H1 (cell line): ENCODE data around the gene ANKRD62. TPM values are rescaled to one million over a fixed set of nuclear protein-coding genes. Genes with fewer than 3 reads are reported as not detected.

Experiments
- CTCF ChIA-PET: fragments of 300-600 bp; sonication (Branson Sonifier 250); formaldehyde crosslinking; loops from one replicate; lab custom pipeline; 2021; ENCODE audit not compliant: partially characterized antibody; lab: Charles Lee
- POLR2A ChIA-PET: fragments of 300-600 bp; sonication (Branson Sonifier 250); formaldehyde crosslinking; loops from one replicate; lab custom pipeline; 2021; ENCODE audit warnings: inconsistent platforms; ENCODE audit not compliant: partially characterized antibody; lab: Charles Lee
- DNase-seq, 2 experiments: peaks; one replicate each; pipeline versions ENCODE4 v3.0.0 to v3.0.0-alpha.2; 2010 to 2022; ENCODE audit warnings: low spot score in 2 of 2, low read depth in 1 of 2, mixed read lengths in 1 of 2
- FAIRE-seq: peaks from 2 replicates; lab custom pipeline; 2011; peaks lifted over from hg19 to GRCh38; lab: Jason Lieb, UNC
- H2AFZ ChIP-seq: 2 replicates; pipeline ENCODE4 v1.8.1; 2012; ENCODE audit warnings: low read length, inconsistent platforms
- H2AK5ac ChIP-seq: 2 replicates; pipeline ENCODE4 v1.6.1; 2013; ENCODE audit warnings: low read depth, low read length
- H2BK120ac ChIP-seq: replicated peaks from 2 replicates; pipeline ENCODE3; 2013; ENCODE audit warnings: low read depth, low read length, inconsistent platforms
- H2BK12ac ChIP-seq: 2 replicates; pipeline ENCODE4 v1.6.1; 2013; ENCODE audit warnings: low read depth, low read length
- H2BK15ac ChIP-seq: 2 replicates; pipeline ENCODE4 v1.6.1; 2013; ENCODE audit warnings: low read length
- H2BK20ac ChIP-seq: 2 replicates; pipeline ENCODE4 v1.6.1; 2013; ENCODE audit warnings: low read length
- H2BK5ac ChIP-seq: 2 replicates; pipeline ENCODE4 v1.6.1; 2013; ENCODE audit warnings: low read depth, low read length
- H3K14ac ChIP-seq: 2 replicates; pipeline ENCODE4 v1.6.1; 2013; ENCODE audit warnings: inconsistent platforms; ENCODE audit not compliant: insufficient read length
- H3K18ac ChIP-seq: 2 replicates; pipeline ENCODE4 v1.6.1; 2013; ENCODE audit warnings: low read length; ENCODE audit errors: extremely low read depth
- H3K23ac ChIP-seq: 2 replicates; pipeline ENCODE4 v1.6.1; 2013; ENCODE audit warnings: inconsistent platforms; ENCODE audit not compliant: insufficient read length
- H3K23me2 ChIP-seq: 2 replicates; pipeline ENCODE4 v1.6.1; 2013; ENCODE audit warnings: low read depth, low read length
- H3K27ac ChIP-seq: 2 replicates; pipeline ENCODE4 v1.6.1; 2011; ENCODE audit warnings: low read depth, low read length, inconsistent platforms
- H3K27me3 ChIP-seq, 4 experiments: replicated peaks in 1 of 4; 1 replicate in 1 of 4; 2 replicates in 3 of 4; pipeline versions ENCODE4 v1.6.1 to v1.8.1; 2011 to 2013; ENCODE audit warnings: low read length in 3 of 4, mild to moderate bottlenecking in 3 of 4, inconsistent platforms in 2 of 4, mixed read lengths in 2 of 4, moderate library complexity in 1 of 4; ENCODE audit not compliant: control insufficient read depth in 3 of 4, insufficient read depth in 3 of 4; ENCODE audit errors: extremely low read depth in 1 of 4
- H3K36me3 ChIP-seq, 4 experiments: 2 replicates each; pipeline versions ENCODE4 v1.6.1 to v1.8.1; 2011 to 2013; ENCODE audit warnings: mild to moderate bottlenecking in 4 of 4, low read length in 3 of 4, moderate library complexity in 2 of 4, control low read depth in 1 of 4, inconsistent platforms in 1 of 4; ENCODE audit not compliant: insufficient read depth in 4 of 4, control insufficient read depth in 2 of 4
- H3K4ac ChIP-seq: replicated peaks from 2 replicates; pipeline ENCODE3; 2013; ENCODE audit warnings: low read length, low read depth, mixed read lengths, inconsistent platforms; ENCODE audit not compliant: insufficient read length
- H3K4me1 ChIP-seq, 4 experiments: replicated peaks in 1 of 4; 1 replicate in 1 of 4; 2 replicates in 3 of 4; pipeline versions ENCODE4 v1.6.1 to v1.8.1; 2011 to 2013; ENCODE audit warnings: low read length in 3 of 4, inconsistent platforms in 2 of 4, mixed read lengths in 1 of 4; ENCODE audit not compliant: insufficient read depth in 4 of 4, control insufficient read depth in 3 of 4
- H3K4me2 ChIP-seq, 2 experiments: 2 replicates each; pipeline versions ENCODE4 v1.6.1 to v1.8.1; 2011 to 2013; ENCODE audit warnings: low read depth in 2 of 2, low read length in 2 of 2, control low read depth in 1 of 2, inconsistent platforms in 1 of 2, mild to moderate bottlenecking in 1 of 2; ENCODE audit not compliant: insufficient read depth in 1 of 2
- H3K4me3 ChIP-seq, 4 experiments: fragments of 200-600, 300-600 bp in 1 of 4; sonication (generic), shearing (Covaris generic), sonication (Bioruptor Twin) in 1 of 4; 2 replicates each; pipeline versions ENCODE4 v1.5.1 to v1.8.1; 2011 to 2016; ENCODE audit warnings: low read length in 4 of 4, low read depth in 3 of 4, control low read depth in 2 of 4, inconsistent platforms in 2 of 4, mild to moderate bottlenecking in 2 of 4, mixed read lengths in 1 of 4, moderate library complexity in 1 of 4; ENCODE audit not compliant: insufficient read depth in 2 of 4; ENCODE audit errors: extremely low read depth in 1 of 4
- H3K56ac ChIP-seq: replicated peaks from 2 replicates; pipeline ENCODE3; 2013; ENCODE audit warnings: low read depth, mild to moderate bottlenecking, mixed read lengths, low read length, inconsistent platforms; ENCODE audit not compliant: insufficient read length
- H3K79me1 ChIP-seq: 2 replicates; pipeline ENCODE4 v1.6.1; 2013; ENCODE audit warnings: low read depth, low read length, control low read depth
- H3K79me2 ChIP-seq, 2 experiments: 2 replicates each; pipeline versions ENCODE4 v1.6.1 to v1.8.1; 2012 to 2013; ENCODE audit warnings: low read length in 2 of 2, mild to moderate bottlenecking in 2 of 2, inconsistent platforms in 1 of 2; ENCODE audit not compliant: insufficient read depth in 2 of 2, control insufficient read depth in 1 of 2
- H3K9ac ChIP-seq, 4 experiments: replicated peaks in 1 of 4; 1 replicate in 1 of 4; 2 replicates in 3 of 4; pipeline versions ENCODE4 v1.6.1 to v1.8.1; 2011 to 2013; ENCODE audit warnings: low read depth in 3 of 4, low read length in 3 of 4, control low read depth in 2 of 4, mild to moderate bottlenecking in 2 of 4, moderate library complexity in 2 of 4, inconsistent platforms in 1 of 4; ENCODE audit errors: extremely low read depth in 1 of 4
- H3K9me3 ChIP-seq, 2 experiments: 2 replicates each; pipeline versions ENCODE4 v1.6.1 to v1.8.1; 2012 to 2013; ENCODE audit warnings: mild to moderate bottlenecking in 2 of 2, moderate library complexity in 2 of 2, control low read depth in 1 of 2, inconsistent platforms in 1 of 2, low read depth in 1 of 2, low read length in 1 of 2, mixed read lengths in 1 of 2; ENCODE audit not compliant: insufficient read depth in 2 of 2
- H4K20me1 ChIP-seq, 2 experiments: replicated peaks in 1 of 2; 2 replicates each; pipeline versions ENCODE3 to v1.8.1; 2011 to 2013; ENCODE audit warnings: inconsistent platforms in 2 of 2, low read length in 2 of 2, mild to moderate bottlenecking in 1 of 2; ENCODE audit not compliant: insufficient read depth in 2 of 2, control insufficient read depth in 1 of 2
- H4K5ac ChIP-seq: 2 replicates; pipeline ENCODE4 v1.6.1; 2013; ENCODE audit warnings: low read length, low read depth, mixed read lengths, inconsistent platforms; ENCODE audit not compliant: insufficient read length
- H4K8ac ChIP-seq: 2 replicates; pipeline ENCODE4 v1.8.0; 2013; ENCODE audit warnings: mild to moderate bottlenecking, moderate library complexity, low read length, inconsistent platforms; ENCODE audit not compliant: insufficient read depth; ENCODE audit errors: extremely low read depth
- H4K91ac ChIP-seq: replicated peaks from 2 replicates; pipeline ENCODE3; 2013; ENCODE audit warnings: low read length, mixed read lengths, inconsistent platforms; ENCODE audit not compliant: insufficient read length
- EP300 ChIP-seq, 2 experiments: IDR thresholded peaks; 1 replicate in 1 of 2; 2 replicates in 1 of 2; pipeline ENCODE4 v1.6.1; 2011 to 2012; ENCODE audit warnings: low read depth in 2 of 2, low read length in 2 of 2, mild to moderate bottlenecking in 2 of 2, borderline replicate concordance in 1 of 2, inconsistent platforms in 1 of 2, moderate library complexity in 1 of 2
- MAX ChIP-seq: IDR thresholded peaks from 2 replicates; pipeline ENCODE4 v1.6.1; 2012; ENCODE audit warnings: inconsistent platforms
- PHF8 ChIP-seq: fragments of 200-600 bp; sonication (generic); conservative IDR thresholded peaks from 2 replicates; pipeline ENCODE4 v1.7.1; 2012; ENCODE audit warnings: low read depth, mild to moderate bottlenecking, inconsistent platforms, low read length, moderate library complexity
- POU5F1 ChIP-seq: IDR thresholded peaks from 2 replicates; pipeline ENCODE4 v1.6.1; 2011; ENCODE audit warnings: low read depth, mild to moderate bottlenecking, low read length, moderate library complexity
- SP4 ChIP-seq: IDR thresholded peaks from 2 replicates; pipeline ENCODE4 v1.6.1; 2012; ENCODE audit warnings: low read length, inconsistent platforms
- TBP ChIP-seq: IDR thresholded peaks from 2 replicates; pipeline ENCODE4 v1.6.1; 2011; ENCODE audit warnings: low read depth, low read length, improper control_type of control experiment
- WGBS, 2 experiments: shearing (Covaris generic) in 1 of 2; methylation state at CpG; one replicate each; pipeline versions ENCODE4 v1.1.6 to v1.1.7; 2013 to 2015; ENCODE audit warnings: low lambda C conversion rate in 2 of 2, mixed read lengths in 2 of 2, inconsistent platforms in 1 of 2, low coverage in 1 of 2, missing lambda C conversion rate in 1 of 2; ENCODE audit not compliant: insufficient replicate concordance in 2 of 2, insufficient coverage in 1 of 2, insufficient read length in 1 of 2; ENCODE audit errors: extremely low coverage in 1 of 2, missing lambda C conversion rate in 1 of 2; 5-methylcytosine and 5-hydroxymethylcytosine counted together
- polyA plus RNA-seq, 7 experiments: library from polyadenylated mRNA; depleted of rRNA in 3 of 7; stranded (reverse) in 5 of 7; unstranded in 2 of 7; fragments of >200 nt in 5 of 7; fragments of 200-250 nt in 2 of 7; gene quantifications; 1 replicate in 5 of 7; 2 replicates in 1 of 7; 4 replicates in 1 of 7; pipeline versions ENCODE4 v1.2.1 to v1.2.3, GENCODE V29; 2011 to 2013; ENCODE audit warnings: missing spikeins in 2 of 7, mixed read lengths in 2 of 7
- total RNA-seq: library from RNA; stranded (reverse); fragmentation: NEBNext Ultra II Directional; extraction: Animal tissue kit (Norgen Biotek cat#: 25700); gene quantifications from 2 replicates; pipeline ENCODE4 v1.2.1, GENCODE V29; 2021

The ANKRD62 gene
- total and polyA plus RNA-seq, 2 of the 8 experiments (the other 6 are each of a cell fraction or from before 2014, with no cell fraction given): not detected

GRCh38 chr18:12088731-12089375 is 4.8 kb upstream of the ANKRD62 start:
- no peak overlapping the region for H3K56ac ChIP-seq
- peak overlapping the region; percentile 50; the same call in 1 of the 2 replicates for H2BK12ac ChIP-seq
- H3K4me2 ChIP-seq: no peak overlapping the region
- TF ChIP-seq SP4: no peak
- TF ChIP-seq EP300 (IDR thresholded peaks at IDR 0.05; ENCODE audit: borderline replicate concordance in 1 of 2, low read depth in 2 of 2, low read length in 2 of 2): no peak
- no peak for TF ChIP-seq TBP
- TF ChIP-seq PHF8: no peak
- TF ChIP-seq MAX: no peak
- TF ChIP-seq POU5F1: no peak
- no peak overlapping the region for H2BK120ac ChIP-seq
- no peaks in the 10 kb centered on the region for H3K23me2 ChIP-seq
- ChIA-PET POLR2A (no interaction called here), CTCF (interaction anchor here (0.5 to 5.3 kb wide), 3 partner anchors 41 to 158 kb away, joined by 4 to 58 read pairs (median 6); no protein-coding TSS in a partner anchor)
- no peaks in the 10 kb centered on the region for H3K79me2 ChIP-seq
- no peak overlapping the region for H2BK20ac ChIP-seq
- H3K4ac ChIP-seq: no peak overlapping the region
- peak overlapping the region; percentile 51 for H4K8ac ChIP-seq
- H3K36me3 ChIP-seq: no peaks in the 10 kb centered on the region
- no peak overlapping the region for H3K23ac ChIP-seq
- no peak overlapping the region for H2AK5ac ChIP-seq
- peak overlapping the region; percentile 3; the same call in 1 of the 2 replicates for H2BK5ac ChIP-seq
- no peak overlapping the region for H4K5ac ChIP-seq
- peak overlapping the region; percentile 13; the same call in 1 of the 2 replicates for H3K18ac ChIP-seq
- no peaks in the 10 kb centered on the region for H3K27me3 ChIP-seq
- DNase-seq: no peak
- H3K27ac ChIP-seq: no peak overlapping the region; the same call in 1 of the 2 replicates
- H3K9me3 ChIP-seq: peaks cover 0 to 3% of the 10 kb centered on the region in 2 experiments; a peak in 1 of 4 replicates
- no peak overlapping the region for H2AFZ ChIP-seq
- H2BK15ac ChIP-seq: no peak overlapping the region
- no peak for FAIRE-seq
- no peaks in the 10 kb centered on the region for H3K79me1 ChIP-seq
- H3K9ac ChIP-seq: no peak overlapping the region
- peaks cover 1 to 5% of the 10 kb centered on the region in 2 experiments for H4K20me1 ChIP-seq
- H3K4me3 ChIP-seq: no peak overlapping the region
- no peaks in the 10 kb centered on the region for H3K4me1 ChIP-seq
- H4K91ac ChIP-seq: no peak overlapping the region
- no peak overlapping the region for H3K14ac ChIP-seq
- 78% methylated on average over 5 of the region's 5 CpGs; no CpG with 5 or more reads in 1 of the 2 experiments for WGBS, 2 experiments
